PC-9 (cell line): ENCODE results near the gene WNT16.

Experiments used
- EZH2 ChIP-seq: fragments of 200-600 bp; sonication (generic); IDR thresholded peaks from 2 replicates; pipeline ENCODE4 v1.8.0; 2017; ENCODE audit warnings: antibody characterized with exemption, low read depth
- TF ChIP-seq, protein P1 (sequence below): fragments of 200-600 bp; sonication (generic); conservative IDR thresholded peaks from 2 replicates; pipeline ENCODE4 v1.6.1; 2017; ENCODE audit warnings: mixed run types, antibody characterized with exemption, mild to moderate bottlenecking, moderate library complexity

GRCh38 chr7:121327671-121328070 is 1.1 kb upstream of the WNT16 start:
- TF ChIP-seq, protein P1, sequence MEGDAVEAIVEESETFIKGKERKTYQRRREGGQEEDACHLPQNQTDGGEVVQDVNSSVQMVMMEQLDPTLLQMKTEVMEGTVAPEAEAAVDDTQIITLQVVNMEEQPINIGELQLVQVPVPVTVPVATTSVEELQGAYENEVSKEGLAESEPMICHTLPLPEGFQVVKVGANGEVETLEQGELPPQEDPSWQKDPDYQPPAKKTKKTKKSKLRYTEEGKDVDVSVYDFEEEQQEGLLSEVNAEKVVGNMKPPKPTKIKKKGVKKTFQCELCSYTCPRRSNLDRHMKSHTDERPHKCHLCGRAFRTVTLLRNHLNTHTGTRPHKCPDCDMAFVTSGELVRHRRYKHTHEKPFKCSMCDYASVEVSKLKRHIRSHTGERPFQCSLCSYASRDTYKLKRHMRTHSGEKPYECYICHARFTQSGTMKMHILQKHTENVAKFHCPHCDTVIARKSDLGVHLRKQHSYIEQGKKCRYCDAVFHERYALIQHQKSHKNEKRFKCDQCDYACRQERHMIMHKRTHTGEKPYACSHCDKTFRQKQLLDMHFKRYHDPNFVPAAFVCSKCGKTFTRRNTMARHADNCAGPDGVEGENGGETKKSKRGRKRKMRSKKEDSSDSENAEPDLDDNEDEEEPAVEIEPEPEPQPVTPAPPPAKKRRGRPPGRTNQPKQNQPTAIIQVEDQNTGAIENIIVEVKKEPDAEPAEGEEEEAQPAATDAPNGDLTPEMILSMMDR: no peak
- TF ChIP-seq EZH2: no peak
